Measurements from ENCODE around the gene ARG1.

- TF ChIP-seq POLR2A (IDR thresholded peaks at IDR 0.05; ENCODE audit: low read depth, low read length) (no peak), POLR2AphosphoS5 (IDR thresholded peaks at IDR 0.05; ENCODE audit: low read depth, low read length) (no peak)
Observed at GRCh38 chr6:131574686-131575085, 1.7 kb downstream of the ARG1 start.

Data from GM12892 (cell line).